HEK293 (cell line): ENCODE data around the gene RPS18.

Experiments used
- GLIS1 ChIP-seq: fragments of 450-650 bp; formaldehyde crosslinking; IDR thresholded peaks from 2 replicates; pipeline ENCODE4 v1.5.1; 2016; ENCODE audit warnings: missing biosample characterization, missing genetic modification characterization
- IKZF3 ChIP-seq: fragments of 450-650 bp; IDR thresholded peaks from 2 replicates; pipeline ENCODE4 v1.5.0; 2018; ENCODE audit warnings: missing biosample characterization, mild to moderate bottlenecking, missing genetic modification characterization, moderate library complexity
- KLF7 ChIP-seq: fragments of 450-650 bp; formaldehyde crosslinking; IDR thresholded peaks from 2 replicates; pipeline ENCODE4 v1.5.1; 2016; ENCODE audit warnings: missing biosample characterization, missing genetic modification characterization, borderline replicate concordance
- YY1 ChIP-seq: fragments of 450-650 bp; formaldehyde crosslinking; IDR thresholded peaks from 2 replicates; pipeline ENCODE4 v1.5.1; 2018; ENCODE audit warnings: missing biosample characterization, missing genetic modification characterization
- YY2 ChIP-seq: fragments of 450-650 bp; formaldehyde crosslinking; IDR thresholded peaks from 2 replicates; pipeline ENCODE4 v1.5.1; 2016; ENCODE audit warnings: missing biosample characterization, missing genetic modification characterization
- ZBTB6 ChIP-seq: fragments of 450-650 bp; formaldehyde crosslinking; IDR thresholded peaks from 2 replicates; pipeline ENCODE4 v1.5.1; 2017; ENCODE audit warnings: missing biosample characterization, missing genetic modification characterization
- ZBTB8A ChIP-seq: fragments of 450-650 bp; formaldehyde crosslinking; IDR thresholded peaks from 2 replicates; pipeline ENCODE4 v1.5.1; 2016; ENCODE audit warnings: missing biosample characterization, missing genetic modification characterization
- ZEB2 ChIP-seq: fragments of 450-650 bp; formaldehyde crosslinking; IDR thresholded peaks from 2 replicates; pipeline ENCODE4 v1.5.1; 2016; ENCODE audit warnings: missing biosample characterization, missing genetic modification characterization
- ZFP69B ChIP-seq: fragments of 450-650 bp; formaldehyde crosslinking; IDR thresholded peaks from 2 replicates; pipeline ENCODE4 v1.5.1; 2016; ENCODE audit warnings: missing biosample characterization, missing genetic modification characterization
- ZNF112 ChIP-seq: fragments of 450-650 bp; formaldehyde crosslinking; IDR thresholded peaks from 2 replicates; pipeline ENCODE4 v1.5.0; 2017; ENCODE audit warnings: missing biosample characterization, missing genetic modification characterization
- ZNF148 ChIP-seq: fragments of 450-650 bp; formaldehyde crosslinking; IDR thresholded peaks from 2 replicates; pipeline ENCODE4 v1.5.0; 2017; ENCODE audit warnings: missing biosample characterization, missing genetic modification characterization, borderline replicate concordance
- ZNF155 ChIP-seq: fragments of 450-650 bp; formaldehyde crosslinking; IDR thresholded peaks from 2 replicates; pipeline ENCODE4 v1.5.1; 2016; ENCODE audit warnings: missing biosample characterization, missing genetic modification characterization
- ZNF2 ChIP-seq: fragments of 450-650 bp; formaldehyde crosslinking; IDR thresholded peaks from 2 replicates; pipeline ENCODE4 v1.5.1; 2016; ENCODE audit warnings: missing biosample characterization, missing genetic modification characterization
- ZNF274 ChIP-seq, 2 experiments: fragments of 200-500 bp in 1 of 2; fragments of 450-650 bp in 1 of 2; sonication (Bioruptor generic) in 1 of 2; formaldehyde crosslinking in 1 of 2; IDR thresholded peaks; 2 replicates each; pipeline versions ENCODE4 v1.5.1 to v1.6.1; 2014 to 2016; ENCODE audit warnings: borderline replicate concordance in 1 of 2, inconsistent platforms in 1 of 2, low read length in 1 of 2, missing biosample characterization in 1 of 2, missing genetic modification characterization in 1 of 2
- ZNF404 ChIP-seq: fragments of 450-650 bp; formaldehyde crosslinking; IDR thresholded peaks from 2 replicates; pipeline ENCODE4 v1.5.1; 2017; ENCODE audit warnings: missing biosample characterization, missing genetic modification characterization
- ZNF433 ChIP-seq: fragments of 450-650 bp; formaldehyde crosslinking; IDR thresholded peaks from 2 replicates; pipeline ENCODE4 v1.5.1; 2016; ENCODE audit warnings: missing biosample characterization, missing genetic modification characterization, low read depth
- ZNF48 ChIP-seq: fragments of 450-650 bp; formaldehyde crosslinking; IDR thresholded peaks from 2 replicates; pipeline ENCODE4 v1.5.1; 2016; ENCODE audit warnings: missing biosample characterization, missing genetic modification characterization
- ZNF514 ChIP-seq: fragments of 450-650 bp; formaldehyde crosslinking; IDR thresholded peaks from 2 replicates; pipeline ENCODE4 v1.5.1; 2016; ENCODE audit warnings: missing biosample characterization, missing genetic modification characterization
- ZNF585B ChIP-seq: fragments of 450-650 bp; formaldehyde crosslinking; IDR thresholded peaks from 2 replicates; pipeline ENCODE4 v1.5.1; 2016; ENCODE audit warnings: missing biosample characterization, missing genetic modification characterization
- ZNF610 ChIP-seq: fragments of 450-650 bp; formaldehyde crosslinking; IDR thresholded peaks from 2 replicates; pipeline ENCODE4 v1.5.1; 2016; ENCODE audit warnings: missing biosample characterization, missing genetic modification characterization, borderline replicate concordance
- ZNF624 ChIP-seq: fragments of 450-650 bp; formaldehyde crosslinking; IDR thresholded peaks from 2 replicates; pipeline ENCODE4 v1.5.1; 2017; ENCODE audit warnings: missing biosample characterization, missing genetic modification characterization
- ZNF626 ChIP-seq: fragments of 450-650 bp; sonication (Bioruptor Pico); formaldehyde crosslinking; IDR thresholded peaks from 2 replicates; pipeline ENCODE4 v1.5.1; 2018; ENCODE audit warnings: missing biosample characterization, missing genetic modification characterization, inconsistent platforms
- ZNF654 ChIP-seq: fragments of 450-650 bp; formaldehyde crosslinking; IDR thresholded peaks from 2 replicates; pipeline ENCODE4 v1.5.1; 2016; ENCODE audit warnings: low read depth, missing biosample characterization, missing genetic modification characterization
- ZNF707 ChIP-seq: fragments of 450-650 bp; formaldehyde crosslinking; IDR thresholded peaks from 2 replicates; pipeline ENCODE4 v1.5.1; 2016; ENCODE audit warnings: missing biosample characterization, missing genetic modification characterization
- ZNF776 ChIP-seq: fragments of 450-650 bp; formaldehyde crosslinking; IDR thresholded peaks from 2 replicates; pipeline ENCODE4 v1.5.0; 2017; ENCODE audit warnings: missing biosample characterization, missing genetic modification characterization, borderline replicate concordance
- ZNF791 ChIP-seq: fragments of 450-650 bp; formaldehyde crosslinking; IDR thresholded peaks from 2 replicates; pipeline ENCODE4 v1.5.1; 2016; ENCODE audit warnings: missing biosample characterization, missing genetic modification characterization
- TF ChIP-seq, protein P1 (sequence below): fragments of 450-650 bp; formaldehyde crosslinking; IDR thresholded peaks from 2 replicates; pipeline ENCODE4 v1.5.1; 2016; ENCODE audit warnings: missing biosample characterization, missing genetic modification characterization
- TF ChIP-seq, protein P2 (sequence below): fragments of 450-650 bp; formaldehyde crosslinking; IDR thresholded peaks from 2 replicates; pipeline ENCODE4 v1.5.1; 2017; ENCODE audit warnings: missing biosample characterization, missing genetic modification characterization
- TF ChIP-seq, protein P3 (sequence below): fragments of 450-650 bp; formaldehyde crosslinking; IDR thresholded peaks from 2 replicates; pipeline ENCODE4 v1.5.1; 2016; ENCODE audit warnings: missing biosample characterization, missing genetic modification characterization

Gene RPS18

DNA sequence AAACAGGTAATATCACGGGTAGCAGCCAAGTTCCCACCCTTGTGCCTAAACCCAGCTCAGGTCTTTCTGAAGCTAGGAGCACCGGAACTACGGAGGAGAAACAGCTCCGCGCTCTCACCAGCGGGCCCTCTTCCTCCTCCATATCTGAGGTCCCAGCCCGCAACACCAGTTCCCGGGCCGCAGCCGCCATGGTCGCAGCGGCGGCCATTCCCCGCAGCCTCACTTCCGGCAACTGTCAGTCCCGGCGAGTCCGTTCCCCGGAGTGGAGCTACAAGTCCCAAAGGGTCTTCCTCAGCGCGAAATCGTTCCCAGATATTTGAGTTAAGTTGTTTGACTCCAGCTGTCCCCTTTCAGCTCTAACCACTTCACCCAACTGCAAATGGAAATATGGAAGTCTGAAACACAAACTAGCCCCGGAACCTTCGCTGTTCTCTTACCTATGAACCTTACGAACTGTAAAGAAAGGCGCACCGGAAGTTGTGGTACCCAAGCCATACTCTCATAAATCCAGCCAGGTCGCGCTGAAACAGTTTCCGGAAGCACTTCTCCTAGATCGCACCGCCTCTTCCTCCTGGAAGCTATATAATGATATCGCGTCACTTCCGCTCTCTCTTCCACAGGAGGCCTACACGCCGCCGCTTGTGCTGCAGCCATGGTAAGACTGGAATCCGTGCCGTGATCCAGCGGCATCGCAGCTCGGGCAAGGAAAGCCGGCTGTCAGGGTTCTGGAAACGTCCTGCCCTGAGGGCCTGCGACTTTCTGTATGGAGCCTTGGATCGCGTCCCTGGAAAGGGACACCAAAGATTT lies at the start of gene RPS18, which contains the start of gene VPS52 (continued):
- TF ChIP-seq ZNF112 (tag by site-specific recombination) (no peak), ZNF624 (tag by site-specific recombination) (no peak), ZBTB6 (0 out of 2 replicates have a peak, but pooled peaks have one; percentile 4), ZNF404 (tag by site-specific recombination) (no peak), ZNF776 (no peak), ZNF148 (tag by site-specific recombination) (no peak), ZNF585B (tag by site-specific recombination) (no peak), ZFP69B (tag by site-specific recombination) (peak; percentile 10; the same call in 1 of the 2 replicates), ZNF514 (tag by site-specific recombination) (no peak), ZNF791 (tag by site-specific recombination) (no peak), YY1 (tag by site-specific recombination) (peak; percentile 99), ZNF626 (tag by site-specific recombination) (no peak), YY2 (tag by site-specific recombination) (peak; percentile 99), ZNF433 (tag by site-specific recombination) (no peak), ZNF707 (tag by site-specific recombination) (no peak), IKZF3 (tag by site-specific recombination) (no peak; the same call in 1 of the 2 replicates), ZNF274 (IDR thresholded peaks at IDR 0.05; ENCODE audit: low read length) (no peak), ZNF274 (tag by site-specific recombination; IDR thresholded peaks at IDR 0.05; ENCODE audit: borderline replicate concordance) (no peak), ZNF610 (0 out of 2 replicates have a peak, but pooled peaks have one; percentile 50), ZNF155 (tag by site-specific recombination) (no peak), ZBTB8A (peak; percentile 66), ZNF48 (tag by site-specific recombination) (no peak), KLF7 (tag by site-specific recombination) (0 out of 2 replicates have a peak, but pooled peaks have one; percentile 23), ZNF654 (tag by site-specific recombination) (no peak), ZNF2 (tag by site-specific recombination) (peak; percentile 95), ZEB2 (tag by site-specific recombination) (peak; percentile 77), GLIS1 (tag by site-specific recombination) (no peak)
- TF ChIP-seq, protein P1, sequence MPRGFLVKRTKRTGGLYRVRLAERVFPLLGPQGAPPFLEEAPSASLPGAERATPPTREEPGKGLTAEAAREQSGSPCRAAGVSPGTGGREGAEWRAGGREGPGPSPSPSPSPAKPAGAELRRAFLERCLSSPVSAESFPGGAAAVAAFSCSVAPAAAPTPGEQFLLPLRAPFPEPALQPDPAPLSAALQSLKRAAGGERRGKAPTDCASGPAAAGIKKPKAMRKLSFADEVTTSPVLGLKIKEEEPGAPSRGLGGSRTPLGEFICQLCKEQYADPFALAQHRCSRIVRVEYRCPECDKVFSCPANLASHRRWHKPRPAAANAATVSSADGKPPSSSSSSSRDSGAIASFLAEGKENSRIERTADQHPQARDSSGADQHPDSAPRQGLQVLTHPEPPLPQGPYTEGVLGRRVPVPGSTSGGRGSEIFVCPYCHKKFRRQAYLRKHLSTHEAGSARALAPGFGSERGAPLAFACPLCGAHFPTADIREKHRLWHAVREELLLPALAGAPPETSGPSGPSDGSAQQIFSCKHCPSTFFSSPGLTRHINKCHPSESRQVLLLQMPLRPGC (tag by site-specific recombination) = peak; percentile 64
- TF ChIP-seq, protein P2, sequence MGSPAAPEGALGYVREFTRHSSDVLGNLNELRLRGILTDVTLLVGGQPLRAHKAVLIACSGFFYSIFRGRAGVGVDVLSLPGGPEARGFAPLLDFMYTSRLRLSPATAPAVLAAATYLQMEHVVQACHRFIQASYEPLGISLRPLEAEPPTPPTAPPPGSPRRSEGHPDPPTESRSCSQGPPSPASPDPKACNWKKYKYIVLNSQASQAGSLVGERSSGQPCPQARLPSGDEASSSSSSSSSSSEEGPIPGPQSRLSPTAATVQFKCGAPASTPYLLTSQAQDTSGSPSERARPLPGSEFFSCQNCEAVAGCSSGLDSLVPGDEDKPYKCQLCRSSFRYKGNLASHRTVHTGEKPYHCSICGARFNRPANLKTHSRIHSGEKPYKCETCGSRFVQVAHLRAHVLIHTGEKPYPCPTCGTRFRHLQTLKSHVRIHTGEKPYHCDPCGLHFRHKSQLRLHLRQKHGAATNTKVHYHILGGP (tag by site-specific recombination) = no peak
- TF ChIP-seq, protein P3, sequence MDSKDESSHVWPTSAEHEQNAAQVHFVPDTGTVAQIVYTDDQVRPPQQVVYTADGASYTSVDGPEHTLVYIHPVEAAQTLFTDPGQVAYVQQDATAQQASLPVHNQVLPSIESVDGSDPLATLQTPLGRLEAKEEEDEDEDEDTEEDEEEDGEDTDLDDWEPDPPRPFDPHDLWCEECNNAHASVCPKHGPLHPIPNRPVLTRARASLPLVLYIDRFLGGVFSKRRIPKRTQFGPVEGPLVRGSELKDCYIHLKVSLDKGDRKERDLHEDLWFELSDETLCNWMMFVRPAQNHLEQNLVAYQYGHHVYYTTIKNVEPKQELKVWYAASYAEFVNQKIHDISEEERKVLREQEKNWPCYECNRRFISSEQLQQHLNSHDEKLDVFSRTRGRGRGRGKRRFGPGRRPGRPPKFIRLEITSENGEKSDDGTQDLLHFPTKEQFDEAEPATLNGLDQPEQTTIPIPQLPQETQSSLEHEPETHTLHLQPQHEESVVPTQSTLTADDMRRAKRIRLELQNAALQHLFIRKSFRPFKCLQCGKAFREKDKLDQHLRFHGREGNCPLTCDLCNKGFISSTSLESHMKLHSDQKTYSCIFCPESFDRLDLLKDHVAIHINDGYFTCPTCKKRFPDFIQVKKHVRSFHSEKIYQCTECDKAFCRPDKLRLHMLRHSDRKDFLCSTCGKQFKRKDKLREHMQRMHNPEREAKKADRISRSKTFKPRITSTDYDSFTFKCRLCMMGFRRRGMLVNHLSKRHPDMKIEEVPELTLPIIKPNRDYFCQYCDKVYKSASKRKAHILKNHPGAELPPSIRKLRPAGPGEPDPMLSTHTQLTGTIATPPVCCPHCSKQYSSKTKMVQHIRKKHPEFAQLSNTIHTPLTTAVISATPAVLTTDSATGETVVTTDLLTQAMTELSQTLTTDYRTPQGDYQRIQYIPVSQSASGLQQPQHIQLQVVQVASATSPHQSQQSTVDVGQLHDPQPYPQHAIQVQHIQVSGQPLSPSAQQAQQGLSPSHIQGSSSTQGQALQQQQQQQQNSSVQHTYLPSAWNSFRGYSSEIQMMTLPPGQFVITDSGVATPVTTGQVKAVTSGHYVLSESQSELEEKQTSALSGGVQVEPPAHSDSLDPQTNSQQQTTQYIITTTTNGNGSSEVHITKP (tag by site-specific recombination) = peak; percentile 40; the same call in 1 of the 2 replicates
